ENCODE data around the gene SLC27A2. TPM values are rescaled to one million over a fixed set of nuclear protein-coding genes. Genes with fewer than 3 reads are reported as not detected.
"Not testable (repeated sequence)": the region's sequence is repeated elsewhere in the genome, so short reads cannot be mapped to it uniquely, and the experiment has no call there.

The SLC27A2 gene
- total RNA-seq, 2 donors from 2014 or later = 72.6 to 77.6 TPM

DNA sequence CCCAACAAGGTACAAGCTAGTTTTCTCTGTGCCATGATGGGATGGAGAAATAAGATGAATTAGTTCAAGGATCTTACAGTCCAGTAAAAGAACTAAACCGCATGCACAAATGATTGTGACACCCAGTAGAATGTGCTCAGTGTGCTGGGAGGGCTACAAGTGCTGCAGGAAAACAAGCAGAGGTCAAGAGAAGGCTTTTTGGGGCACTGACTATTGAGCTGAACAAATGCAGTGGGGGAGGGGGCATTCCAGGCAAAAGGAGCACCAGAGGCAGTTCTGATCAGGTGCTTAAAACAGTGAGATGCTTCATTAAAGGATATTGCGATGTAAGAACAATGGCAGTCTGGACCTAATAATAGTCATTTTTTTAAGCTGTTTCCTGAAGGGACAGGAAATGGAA, 6.0 kb downstream of the SLC27A2 start:
- Mint-ChIP-seq H3K27ac (no peak overlapping the region), H3K4me3 (peak overlapping the region; percentile 4), H3K27me3 (no peaks in the 10 kb centered on the region), H3K4me1 (ENCODE audit: low read depth in 2 of 2) (peaks cover 25 to 32% of the 10 kb centered on the region in 2 donors), H3K36me3 (peaks cover 22% of the 10 kb centered on the region), H3K9me3 (no peaks in the 10 kb centered on the region)
- DNase-seq (ENCODE audit: low spot score) = no peak
- ATAC-seq = no peak

- H3K9me3 Mint-ChIP-seq; H3K27me3 Mint-ChIP-seq; H3K4me3 Mint-ChIP-seq; DNase-seq (ENCODE audit: low spot score); ATAC-seq: not testable (repeated sequence)
- Mint-ChIP-seq H3K36me3 (peaks cover 26% of the 10 kb centered on the region), H3K4me1 (ENCODE audit: low read depth in 2 of 2) (peaks cover 18 to 25% of the 10 kb centered on the region in 2 donors), H3K27ac (peak overlapping the region in 1 of 2 donors; percentile 59)
Observed at GRCh38 chr15:50188793-50189192, 6.8 kb downstream of the SLC27A2 start.

GRCh38 chr15:50189633-50190032, 7.6 kb downstream of the SLC27A2 start:
- H3K4me1 Mint-ChIP-seq (ENCODE audit: low read depth in 2 of 2) = peaks cover 18 to 25% of the 10 kb centered on the region in 2 donors
- no peak overlapping the region for H3K4me3 Mint-ChIP-seq
- H3K9me3 Mint-ChIP-seq = no peaks in the 10 kb centered on the region
- DNase-seq (ENCODE audit: low spot score) = no peak
- H3K36me3 Mint-ChIP-seq = peaks cover 26% of the 10 kb centered on the region
- H3K27ac Mint-ChIP-seq = peak overlapping the region in 1 of 2 donors; percentile 48
- H3K27me3 Mint-ChIP-seq = no peaks in the 10 kb centered on the region
- ATAC-seq = no peak

GRCh38 chr15:50190166-50190570, 8.2 kb downstream of the SLC27A2 start:
- Mint-ChIP-seq H3K4me3 (no peak overlapping the region), H3K4me1 (ENCODE audit: low read depth in 2 of 2) (peaks cover 18 to 25% of the 10 kb centered on the region in 2 donors), H3K27me3 (no peaks in the 10 kb centered on the region), H3K27ac (peak overlapping the region in 1 of 2 donors; percentile 48), H3K9me3 (no peaks in the 10 kb centered on the region), H3K36me3 (peaks cover 26% of the 10 kb centered on the region)
- DNase-seq (ENCODE audit: low spot score) (no peak), ATAC-seq (no peak)

GRCh38 chr15:50190723-50191122, 8.7 kb downstream of the SLC27A2 start:
- Mint-ChIP-seq H3K27me3 (no peaks in the 10 kb centered on the region), H3K36me3 (peaks cover 26% of the 10 kb centered on the region), H3K4me3 (no peak overlapping the region), H3K27ac (peak overlapping the region in 1 of 2 donors; percentile 48), H3K4me1 (ENCODE audit: low read depth in 2 of 2) (peaks cover 18 to 25% of the 10 kb centered on the region in 2 donors), H3K9me3 (no peaks in the 10 kb centered on the region)
- DNase-seq (ENCODE audit: low spot score) (no peak), ATAC-seq (peak; percentile 20 to 80)

DNA sequence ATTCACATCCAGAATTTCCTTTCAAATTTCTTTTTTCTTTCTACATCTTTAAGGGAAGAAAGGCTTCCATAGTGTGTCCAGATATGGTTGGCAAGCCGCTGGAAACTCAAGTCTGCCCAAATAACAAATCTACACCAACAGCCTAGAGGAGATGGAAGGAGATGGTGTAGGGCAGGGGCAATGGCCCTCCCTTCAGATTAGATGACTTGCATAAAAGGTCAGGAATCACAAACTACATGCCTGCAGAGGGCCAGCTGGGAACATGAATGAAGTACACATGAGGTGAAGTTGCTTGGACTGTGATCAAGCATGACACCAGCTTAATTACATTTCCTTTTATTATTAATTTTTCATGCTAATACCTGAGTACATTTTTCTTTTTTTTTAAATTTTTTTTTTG, 10.2 kb downstream of the SLC27A2 start:
- Mint-ChIP-seq H3K4me3 (no peak overlapping the region), H3K4me1 (ENCODE audit: low read depth in 2 of 2) (peaks cover 11 to 20% of the 10 kb centered on the region in 2 donors), H3K36me3 (peaks cover 21% of the 10 kb centered on the region), H3K27me3 (no peaks in the 10 kb centered on the region), H3K27ac (no peak overlapping the region), H3K9me3 (no peaks in the 10 kb centered on the region)
- DNase-seq (ENCODE audit: low spot score) (no peak), ATAC-seq (no peak)

DNA sequence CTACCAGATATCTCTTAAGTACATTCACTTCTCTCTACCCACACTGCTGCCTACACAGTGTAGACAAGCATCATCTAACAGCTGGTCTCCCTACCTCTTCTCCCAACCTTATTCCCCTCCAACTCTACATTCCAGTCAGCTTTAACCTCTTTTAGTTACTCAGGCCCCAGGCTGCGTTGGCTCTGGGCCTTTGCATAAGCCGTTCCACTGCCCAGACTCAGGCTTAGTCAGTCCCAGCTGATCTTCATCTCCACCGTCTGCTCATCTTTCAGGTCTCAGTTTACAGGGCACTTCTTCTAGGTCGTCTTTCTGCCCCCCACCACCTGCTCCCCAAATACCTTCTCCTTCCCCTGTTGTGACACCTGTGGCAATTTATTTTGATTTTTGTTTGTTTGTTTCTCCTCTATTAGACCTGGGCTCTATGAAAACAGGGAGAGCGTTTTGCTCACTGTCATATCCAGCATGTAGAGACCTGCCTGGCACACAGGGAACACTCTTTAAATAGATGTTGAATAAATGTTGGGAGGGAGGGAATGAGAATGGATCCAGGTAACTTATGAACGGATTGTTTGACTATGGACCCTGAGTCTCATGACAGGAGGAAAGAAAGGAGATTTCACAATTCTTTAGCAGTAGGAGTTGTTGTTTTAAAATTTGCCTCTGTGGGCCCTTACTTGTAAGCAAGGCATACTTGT, 11.1 kb downstream of the SLC27A2 start:
- no peak overlapping the region for H3K4me3 Mint-ChIP-seq
- peaks cover 11 to 20% of the 10 kb centered on the region in 2 donors for H3K4me1 Mint-ChIP-seq (ENCODE audit: low read depth in 2 of 2)
- H3K27me3 Mint-ChIP-seq = no peaks in the 10 kb centered on the region
- peaks cover 21% of the 10 kb centered on the region for H3K36me3 Mint-ChIP-seq
- DNase-seq (ENCODE audit: low spot score) = no peak
- no peak for ATAC-seq
- peak overlapping the region in 1 of 2 donors; percentile 11 for H3K27ac Mint-ChIP-seq
- no peaks in the 10 kb centered on the region for H3K9me3 Mint-ChIP-seq

DNA sequence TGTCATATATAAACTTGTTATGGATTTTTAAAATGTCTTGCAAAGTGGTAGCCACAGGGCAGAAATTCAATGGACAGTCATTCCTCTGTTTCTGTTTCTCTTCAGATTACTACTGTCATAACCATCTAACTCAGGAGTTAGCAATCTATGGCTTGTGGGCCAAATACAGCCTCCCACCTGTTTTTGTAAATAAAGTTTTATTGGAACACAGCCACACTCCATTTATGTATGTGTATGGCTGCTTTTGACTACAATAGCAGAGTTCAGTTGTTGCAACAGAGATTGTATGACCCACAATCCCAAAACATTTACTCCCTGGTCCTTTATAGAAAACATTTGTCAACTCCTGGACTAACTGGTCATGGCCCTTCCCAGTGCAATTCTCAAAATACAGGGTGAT, 20.0 kb downstream of the SLC27A2 start:
- H3K36me3 Mint-ChIP-seq = peaks cover 35% of the 10 kb centered on the region
- no peaks in the 10 kb centered on the region for H3K4me1 Mint-ChIP-seq (ENCODE audit: low read depth in 2 of 2)
- H3K4me3 Mint-ChIP-seq = no peak overlapping the region
- H3K27me3 Mint-ChIP-seq = no peaks in the 10 kb centered on the region
- no peaks in the 10 kb centered on the region for H3K9me3 Mint-ChIP-seq
- ATAC-seq (no peak), DNase-seq (ENCODE audit: low spot score) (no peak)
- H3K27ac Mint-ChIP-seq = no peak overlapping the region

GRCh38 chr15:50206020-50206419, 24.0 kb downstream of the SLC27A2 start:
- Mint-ChIP-seq H3K4me3 (no peak overlapping the region), H3K27me3 (no peaks in the 10 kb centered on the region), H3K9me3 (peaks cover 2% of the 10 kb centered on the region), H3K4me1 (ENCODE audit: low read depth in 2 of 2) (peaks cover 0 to 2% of the 10 kb centered on the region in 2 donors), H3K36me3 (peaks cover 45% of the 10 kb centered on the region), H3K27ac (no peak overlapping the region)
- DNase-seq (ENCODE audit: low spot score) (no peak), ATAC-seq (no peak)

DNA sequence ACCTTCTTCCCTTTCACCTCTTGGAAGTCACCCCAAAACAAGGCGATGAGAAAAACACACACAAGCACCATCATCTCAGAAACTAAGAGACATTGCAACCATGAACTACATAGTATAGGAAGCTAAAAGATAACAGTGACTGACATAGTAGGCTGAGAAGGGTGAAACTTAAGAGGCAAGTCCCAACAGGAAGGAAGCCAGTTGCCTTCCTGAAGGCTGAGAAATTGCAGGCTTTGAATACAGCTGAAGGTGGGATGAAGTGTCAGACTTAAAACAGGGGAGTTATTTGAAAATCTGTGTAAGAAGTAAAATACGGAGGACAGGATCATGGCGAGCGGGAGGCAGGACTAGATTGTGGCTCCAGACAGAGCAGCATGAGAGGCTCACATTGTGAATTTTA, 27.8 kb downstream of the SLC27A2 start:
- H3K9me3 Mint-ChIP-seq = peaks cover 16% of the 10 kb centered on the region
- no peaks in the 10 kb centered on the region for H3K27me3 Mint-ChIP-seq
- H3K27ac Mint-ChIP-seq = no peak overlapping the region
- ATAC-seq (no peak), DNase-seq (ENCODE audit: low spot score) (no peak)
- peaks cover 67% of the 10 kb centered on the region for H3K36me3 Mint-ChIP-seq
- no peak overlapping the region for H3K4me3 Mint-ChIP-seq
- H3K4me1 Mint-ChIP-seq (ENCODE audit: low read depth in 2 of 2) = peaks cover 0 to 2% of the 10 kb centered on the region in 2 donors

GRCh38 chr15:50210462-50211157, 28.6 kb downstream of the SLC27A2 start:
- Mint-ChIP-seq H3K27me3 (no peaks in the 10 kb centered on the region), H3K9me3 (peaks cover 16% of the 10 kb centered on the region), H3K4me3 (no peak overlapping the region), H3K4me1 (ENCODE audit: low read depth in 2 of 2) (peaks cover 0 to 2% of the 10 kb centered on the region in 2 donors), H3K36me3 (peaks cover 60% of the 10 kb centered on the region), H3K27ac (no peak overlapping the region)
- ATAC-seq (no peak), DNase-seq (ENCODE audit: low spot score) (no peak)

DNA sequence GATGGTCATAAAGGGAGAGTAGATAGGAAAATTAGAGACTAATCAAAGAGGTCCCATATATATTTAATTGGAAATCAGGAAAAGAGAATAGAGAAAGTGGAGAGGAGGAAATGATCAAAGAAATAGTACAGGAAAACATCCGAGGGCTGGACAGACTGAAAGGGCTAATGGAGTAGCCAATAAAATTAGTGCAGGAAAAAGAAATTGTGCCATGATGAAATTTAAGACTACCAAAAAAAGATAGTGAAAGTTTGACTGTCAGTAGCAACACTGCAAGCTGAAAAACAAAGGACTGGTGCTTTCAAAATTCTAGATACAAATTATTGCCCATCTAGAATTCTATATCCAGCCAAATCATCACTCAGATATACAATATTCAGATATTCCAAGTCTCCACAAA, 36.3 kb downstream of the SLC27A2 start:
- no peak overlapping the region for H3K27ac Mint-ChIP-seq

DNA sequence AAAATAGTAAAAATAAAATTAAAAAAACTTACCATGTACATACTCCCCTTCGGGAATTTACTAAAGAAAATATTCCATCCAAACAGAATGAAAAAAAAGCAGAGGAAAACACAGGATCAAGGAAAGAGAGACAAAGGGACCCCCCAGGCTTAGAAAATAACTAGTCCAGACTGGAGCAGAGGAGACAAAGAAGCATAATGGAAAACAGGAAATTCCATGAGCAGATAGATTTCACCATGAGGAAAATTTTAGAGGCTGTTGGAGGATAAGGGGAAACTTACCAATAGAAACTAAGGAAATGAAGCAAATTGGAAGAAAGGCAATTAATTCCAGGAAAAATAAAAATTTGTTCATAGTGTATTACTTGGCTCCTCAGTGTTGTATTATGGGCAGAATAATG, 36.7 kb downstream of the SLC27A2 start:
- DNase-seq (ENCODE audit: low spot score) (no peak), ATAC-seq (no peak)
- H3K36me3 Mint-ChIP-seq = peaks cover 23% of the 10 kb centered on the region
- no peak overlapping the region for H3K4me3 Mint-ChIP-seq
- H3K27ac Mint-ChIP-seq = no peak overlapping the region
- H3K9me3 Mint-ChIP-seq = peaks cover 2% of the 10 kb centered on the region
- no peaks in the 10 kb centered on the region for H3K4me1 Mint-ChIP-seq (ENCODE audit: low read depth in 2 of 2)
- H3K27me3 Mint-ChIP-seq = no peaks in the 10 kb centered on the region

More for the DNA sequence above, 36.3 kb downstream of the SLC27A2 start:
- peaks cover 3% of the 10 kb centered on the region for H3K9me3 Mint-ChIP-seq
- DNase-seq (ENCODE audit: low spot score) = no peak
- no peak for ATAC-seq
- H3K4me3 Mint-ChIP-seq = no peak overlapping the region
- no peaks in the 10 kb centered on the region for H3K4me1 Mint-ChIP-seq (ENCODE audit: low read depth in 2 of 2)
- no peaks in the 10 kb centered on the region for H3K27me3 Mint-ChIP-seq
- H3K36me3 Mint-ChIP-seq = peaks cover 22% of the 10 kb centered on the region

DNA sequence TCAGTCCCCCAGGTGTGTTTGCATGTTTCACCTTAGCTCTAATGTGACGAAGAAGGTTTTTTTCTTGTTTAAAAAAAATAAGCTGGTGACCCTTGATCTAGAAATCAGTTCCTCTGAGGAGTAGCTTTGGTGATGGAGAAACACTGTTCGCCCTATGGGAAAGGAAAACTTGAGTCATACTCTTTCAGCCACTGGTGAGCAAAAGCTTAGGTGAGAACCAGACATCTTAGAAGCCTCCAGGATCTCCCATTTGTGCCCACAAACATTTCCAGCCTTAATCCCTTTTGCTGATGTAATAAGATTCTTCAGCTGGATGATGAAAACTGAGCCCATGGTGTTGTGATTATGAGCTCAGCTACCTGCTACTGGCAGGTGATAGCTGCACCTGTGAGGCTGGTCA, 37.8 kb downstream of the SLC27A2 start:
- no peak for ATAC-seq
- H3K27ac Mint-ChIP-seq = no peak overlapping the region
- H3K4me3 Mint-ChIP-seq = no peak overlapping the region

More for the DNA sequence above, 37.8 kb downstream of the SLC27A2 start:
- Mint-ChIP-seq H3K9me3 (no peaks in the 10 kb centered on the region), H3K27me3 (no peaks in the 10 kb centered on the region), H3K36me3 (peaks cover 18% of the 10 kb centered on the region), H3K4me1 (ENCODE audit: low read depth in 2 of 2) (no peaks in the 10 kb centered on the region)
- DNase-seq (ENCODE audit: low spot score) = no peak

All from natural killer cell treated with Interleukin-12 subunit alpha and Interleukin-12 subunit beta and Interleukin-15 and Interleukin-18, amount 100 ng/mL, for 72 hours (primary cell).